GM19193 (cell line): ENCODE measurements around the gene PDCD4.
A peak's percentile ranks its signal among the peaks of the same experiment; 100 is the strongest.

Experiments
- POLR2A ChIP-seq: IDR thresholded peaks from 4 replicates; pipeline ENCODE4 v1.6.1; 2011; ENCODE audit not compliant: insufficient read depth, insufficient read length; ENCODE audit errors: extremely low read depth

Gene PDCD4

GRCh38 chr10:110863956-110864355, 7.8 kb upstream of the PDCD4 start:
- no peak for TF ChIP-seq POLR2A

GRCh38 chr10:110864662-110865140, 7.0 kb upstream of the PDCD4 start:
- no peak for TF ChIP-seq POLR2A

GRCh38 chr10:110865186-110865808, 6.4 kb upstream of the PDCD4 start:
- no peak for TF ChIP-seq POLR2A

GRCh38 chr10:110865809-110866482, 5.8 kb upstream of the PDCD4 start:
- no peak for TF ChIP-seq POLR2A

GRCh38 chr10:110867807-110868465, 3.8 kb upstream of the PDCD4 start:
- TF ChIP-seq POLR2A: no peak

GRCh38 chr10:110868981-110869380, 2.7 kb upstream of the PDCD4 start:
- peak; percentile 24 for TF ChIP-seq POLR2A

- TF ChIP-seq POLR2A: no peak
These were observed 868 bp upstream of the PDCD4 start for GRCh38 chr10:110870823-110871297.

- TF ChIP-seq POLR2A: no peak
These were observed 636 bp downstream of the PDCD4 start for GRCh38 chr10:110872145-110872983.

- TF ChIP-seq POLR2A: no peak
These were observed 1.5 kb downstream of the PDCD4 start for GRCh38 chr10:110872984-110873923.

GRCh38 chr10:110873951-110874350, 2.2 kb downstream of the PDCD4 start:
- TF ChIP-seq POLR2A: no peak

- no peak for TF ChIP-seq POLR2A
These were observed 4.3 kb downstream of the PDCD4 start for GRCh38 chr10:110876000-110876399.

- no peak for TF ChIP-seq POLR2A
These were observed 5.1 kb downstream of the PDCD4 start for GRCh38 chr10:110876788-110877187.

GRCh38 chr10:110880012-110880411, 8.3 kb downstream of the PDCD4 start:
- TF ChIP-seq POLR2A: no peak

GRCh38 chr10:110881247-110881646, 9.5 kb downstream of the PDCD4 start:
- no peak for TF ChIP-seq POLR2A

GRCh38 chr10:110881905-110882304, 10.2 kb downstream of the PDCD4 start:
- no peak for TF ChIP-seq POLR2A

- no peak for TF ChIP-seq POLR2A
These were observed 12.2 kb downstream of the PDCD4 start for GRCh38 chr10:110883924-110884323.
